K562 (cell line): Measurements from ENCODE around the gene PRKAR1B. TPM values are rescaled to one million over a fixed set of nuclear protein-coding genes. Genes with fewer than 3 reads are reported as not detected.
A peak's percentile ranks its signal among the peaks of the same experiment; 100 is the strongest.

Experiments
- ATAC-seq: fragments of 200-7000 bp; cut with Tn5 transposase; 3 replicates; pipeline ENCODE4 v1.9.1; 2020; ENCODE audit warnings: moderate library complexity
- BruUV-seq: library from RNA; stranded (reverse); fragments of 400-500 nt; replicated peaks from 2 replicates; lab custom pipeline; 2021; lab: Mats Ljungman, UMichigan
- CTCF ChIA-PET: fragments of 300-600 bp; formaldehyde crosslinking; extraction: SDS; loops from one replicate; lab custom pipeline; 2021; ENCODE audit warnings: low intra/inter-chr PET ratio; lab: Yijun Ruan, JAX
- POLR2A ChIA-PET: fragments of 300-600, 350-650 bp; sonication (Branson Sonifier 250); formaldehyde crosslinking; extraction: SDS; loops from one replicate; lab custom pipeline; 2021; ENCODE audit warnings: antibody characterized with exemption, inconsistent platforms; lab: Yijun Ruan, JAX
- DNase-seq, 4 experiments: peaks; one replicate each; pipeline versions ENCODE4 v3.0.0 to v3.0.0-alpha.2; 2011 to 2018; ENCODE audit warnings: low spot score in 3 of 4, mixed read lengths in 3 of 4; ENCODE audit errors: extremely low read depth in 1 of 4
- FAIRE-seq: peaks from 2 replicates; lab custom pipeline; 2011; peaks lifted over from hg19 to GRCh38; lab: Jason Lieb, UNC
- H2AFZ ChIP-seq: 2 replicates; pipeline ENCODE4 v1.6.0; 2011; ENCODE audit warnings: low read depth, low read length, control low read depth, inconsistent platforms
- H3K27ac ChIP-seq: fragments of 200-600 bp; 3 replicates; pipeline ENCODE4 v1.8.0; 2011; ENCODE audit warnings: low read depth, mild to moderate bottlenecking, control low read depth, inconsistent platforms, low read length, moderate library complexity, mixed read lengths; ENCODE audit errors: extremely low read depth
- H3K27me3 ChIP-seq, 2 experiments: fragments of 300-600 bp in 1 of 2; 2 replicates in 1 of 2; 3 replicates in 1 of 2; pipeline versions ENCODE4 v1.6.0 to v1.8.0; 2011; ENCODE audit warnings: inconsistent platforms in 2 of 2, low read length in 2 of 2, mild to moderate bottlenecking in 1 of 2, mixed read lengths in 1 of 2, moderate library complexity in 1 of 2; ENCODE audit not compliant: control insufficient read depth in 2 of 2, insufficient read depth in 2 of 2
- H3K36me3 ChIP-seq: fragments of 300-600 bp; 3 replicates; pipeline ENCODE4 v1.8.0; 2011; ENCODE audit warnings: mild to moderate bottlenecking, low read length, inconsistent platforms; ENCODE audit not compliant: control insufficient read depth, insufficient read depth
- H3K4me1 ChIP-seq, 2 experiments: fragments of 200-600 bp in 1 of 2; replicated peaks in 1 of 2; 2 replicates in 1 of 2; 3 replicates in 1 of 2; pipeline versions ENCODE4 v1.5.1 to v1.8.0; 2011; ENCODE audit warnings: inconsistent platforms in 2 of 2, low read length in 2 of 2, mild to moderate bottlenecking in 1 of 2, mixed read lengths in 1 of 2, moderate library complexity in 1 of 2; ENCODE audit not compliant: control insufficient read depth in 2 of 2, insufficient read depth in 2 of 2
- H3K4me2 ChIP-seq: 2 replicates; pipeline ENCODE4 v1.6.1; 2011; ENCODE audit warnings: low read length, control low read depth, inconsistent platforms, mixed read lengths; ENCODE audit not compliant: insufficient read depth
- H3K4me3 ChIP-seq: fragments of 200-600 bp; sonication (generic), shearing (Covaris generic); 2 replicates; pipeline ENCODE4 v1.5.1; 2016; ENCODE audit warnings: control low read depth, inconsistent platforms
- H3K79me2 ChIP-seq: fragments of 200-600 bp; 3 replicates; pipeline ENCODE4 v1.8.0; 2011; ENCODE audit warnings: low read length, inconsistent platforms; ENCODE audit not compliant: control insufficient read depth, insufficient read depth
- H3K9ac ChIP-seq, 2 experiments: 2 replicates each; pipeline versions ENCODE4 v1.6.0 to v1.6.1; 2011; ENCODE audit warnings: low read depth in 2 of 2, low read length in 2 of 2, control low read depth in 1 of 2, inconsistent platforms in 1 of 2, mild to moderate bottlenecking in 1 of 2, mixed read lengths in 1 of 2; ENCODE audit not compliant: insufficient read depth in 1 of 2
- H3K9me1 ChIP-seq: one replicate; pipeline ENCODE4 v1.6.0; 2011; ENCODE audit warnings: inconsistent platforms, mild to moderate bottlenecking, low read length, moderate library complexity; ENCODE audit not compliant: control insufficient read depth, insufficient read depth
- H3K9me3 ChIP-seq: replicated peaks from 2 replicates; pipeline ENCODE4 v1.5.1; 2011; ENCODE audit warnings: low read depth, low read length, inconsistent platforms; ENCODE audit not compliant: control insufficient read depth, insufficient read depth
- H4K20me1 ChIP-seq: replicated peaks from 2 replicates; pipeline ENCODE4 v1.6.1; 2011; ENCODE audit warnings: low read length, inconsistent platforms, mixed read lengths; ENCODE audit not compliant: control insufficient read depth, insufficient read depth
- C11orf30 ChIP-seq: fragments of 450-650 bp; IDR thresholded peaks from 2 replicates; pipeline ENCODE4 v1.6.1; 2016; ENCODE audit warnings: low read depth, mild to moderate bottlenecking
- CREM ChIP-seq: IDR thresholded peaks from 2 replicates; pipeline ENCODE4 v1.6.1; 2014; ENCODE audit warnings: antibody characterized with exemption, low read depth
- EHMT2 ChIP-seq: fragments of 450-650 bp; IDR thresholded peaks from 2 replicates; pipeline ENCODE4 v1.6.1; 2018; ENCODE audit warnings: antibody characterized with exemption
- ERF ChIP-seq: fragments of 450-650 bp; formaldehyde crosslinking; IDR thresholded peaks from 2 replicates; pipeline ENCODE4 v1.4.0; 2020; ENCODE audit warnings: mild to moderate bottlenecking, mixed read lengths
- JUNB ChIP-seq: fragments of 450-650 bp; formaldehyde crosslinking; conservative IDR thresholded peaks from 2 replicates; pipeline ENCODE4 v1.4.0; 2020; ENCODE audit warnings: mild to moderate bottlenecking
- MAFK ChIP-seq: IDR thresholded peaks from 2 replicates; pipeline ENCODE4 v1.6.1; 2011; ENCODE audit warnings: low read length, improper control_type of control experiment
- MEIS2 ChIP-seq: fragments of 450-650 bp; IDR thresholded peaks from 2 replicates; pipeline ENCODE4 v1.6.1; 2014; ENCODE audit warnings: mild to moderate bottlenecking; ENCODE audit not compliant: partially characterized antibody
- NFE2L1 ChIP-seq: fragments of 450-650 bp; IDR thresholded peaks from 2 replicates; pipeline ENCODE4 v1.6.1; 2016; ENCODE audit warnings: missing genetic modification characterization, low read depth, mild to moderate bottlenecking, missing compliant biosample characterization, moderate library complexity, borderline replicate concordance
- SMC3 ChIP-seq: conservative IDR thresholded peaks from 2 replicates; pipeline ENCODE4 v1.6.1; 2011; ENCODE audit warnings: low read depth, low read length, improper control_type of control experiment; ENCODE audit not compliant: insufficient read depth
- TGIF2 ChIP-seq: sonication (generic); formaldehyde crosslinking; IDR thresholded peaks from 2 replicates; pipeline ENCODE4 v1.8.1; 2022; ENCODE audit warnings: mild to moderate bottlenecking, missing genetic modification reagents, moderate library complexity
- TRIM28 ChIP-seq: fragments of 450-650 bp; IDR thresholded peaks from 2 replicates; pipeline ENCODE4 v1.6.1; 2017
- ZBTB1 ChIP-seq: sonication (generic); formaldehyde crosslinking; IDR thresholded peaks from 2 replicates; pipeline ENCODE4 v1.8.1; 2023; ENCODE audit warnings: missing genetic modification reagents, low read depth, mild to moderate bottlenecking, borderline replicate concordance
- ZNF431 ChIP-seq: sonication (generic); formaldehyde crosslinking; IDR thresholded peaks from 2 replicates; pipeline ENCODE4 v1.8.0; 2022; ENCODE audit warnings: mild to moderate bottlenecking, missing genetic modification reagents
- WGBS: fragments of 100-300 bp; shearing (Covaris generic); methylation state at CpG from one replicate; pipeline ENCODE4 v1.1.6; 2016; ENCODE audit warnings: low coverage, mixed read lengths; ENCODE audit not compliant: insufficient coverage; ENCODE audit errors: missing lambda C conversion rate; 5-methylcytosine and 5-hydroxymethylcytosine counted together
- in situ Hi-C: fragments of 300-500 bp; cut with MboI; formaldehyde crosslinking; loops from 4 replicates; pipeline ENCODE4 v1.15.0; 2018; ENCODE audit warnings: inconsistent platforms, mixed read lengths
- intact Hi-C: fragments of 100-400 bp; cut with micrococcal nuclease; formaldehyde crosslinking; loops from 2 replicates; pipeline ENCODE4 v1.14.2; 2022
- polyA plus RNA-seq, 8 experiments: library from polyadenylated mRNA; depleted of rRNA in 4 of 8; stranded (reverse) in 5 of 8; unstranded in 3 of 8; fragments of >200 nt; fragmentation: Nextera tagmentation in 2 of 8; fragmentation: Illumina TruSeq in 1 of 8; extraction: Ambion mirVana in 2 of 8; extraction: Trizol in 1 of 8; gene quantifications; 2 replicates each; pipeline versions ENCODE4 v1.2.1 to v1.2.3, GENCODE V29; 2011 to 2014; ENCODE audit warnings: inconsistent platforms in 1 of 8, missing spikeins in 1 of 8
- total RNA-seq, 7 experiments: library from RNA; depleted of rRNA in 6 of 7; stranded (reverse); fragments of >200 nt in 6 of 7; fragmentation: Illumina TruSeq in 2 of 7; extraction: Trizol in 2 of 7; gene quantifications; 2 replicates each; pipeline versions ENCODE4 v1.2.1 to v1.2.3, GENCODE V29; 2011 to 2021; ENCODE audit warnings: low replicate concordance in 1 of 7
- TF ChIP-seq, protein P1 (sequence below): fragments of 450-650 bp; IDR thresholded peaks from 2 replicates; pipeline ENCODE4 v1.6.1; 2016; ENCODE audit warnings: low read depth, mild to moderate bottlenecking, moderate library complexity
- TF ChIP-seq, protein P2 (sequence below), 2 experiments: fragments of 450-650 bp in 1 of 2; sonication (generic) in 1 of 2; formaldehyde crosslinking in 1 of 2; IDR thresholded peaks in 1 of 2; conservative IDR thresholded peaks in 1 of 2; 2 replicates each; pipeline versions ENCODE4 v1.6.1 to v1.8.1; 2016 to 2023; ENCODE audit warnings: mild to moderate bottlenecking in 2 of 2, moderate library complexity in 2 of 2, inconsistent platforms in 1 of 2, missing genetic modification reagents in 1 of 2

Gene PRKAR1B
- total and polyA plus RNA-seq, 9 of the 15 experiments (the other 6 are each of a cell fraction or from before 2014, with no cell fraction given) = 0.99 to 30.5 (median 12.7) TPM

DNA sequence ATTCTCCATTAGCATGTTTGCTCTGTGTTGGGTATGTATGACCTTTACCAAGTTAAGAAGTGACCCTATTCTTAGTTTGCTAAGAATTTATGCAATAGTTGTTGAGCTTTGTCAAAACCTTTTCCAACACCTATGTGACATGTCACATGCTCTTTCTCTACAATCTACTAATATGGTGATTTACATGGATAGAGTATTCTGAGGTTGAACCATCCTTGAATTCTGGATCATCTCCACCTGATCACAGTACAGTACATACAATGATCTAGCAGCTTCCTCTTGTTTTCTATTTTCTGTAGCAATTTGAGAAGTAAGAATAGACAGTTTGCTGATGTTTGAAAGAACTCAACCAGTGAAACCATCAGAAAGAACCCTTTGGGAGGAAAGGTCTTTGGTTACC lies 106.2 kb downstream of the PRKAR1B start (continued):
- no peak for TF ChIP-seq C11orf30
- TF ChIP-seq ZBTB1 = no peak
- TF ChIP-seq ERF (CRISPR knock-in tag) = no peak
- TF ChIP-seq, protein P1, sequence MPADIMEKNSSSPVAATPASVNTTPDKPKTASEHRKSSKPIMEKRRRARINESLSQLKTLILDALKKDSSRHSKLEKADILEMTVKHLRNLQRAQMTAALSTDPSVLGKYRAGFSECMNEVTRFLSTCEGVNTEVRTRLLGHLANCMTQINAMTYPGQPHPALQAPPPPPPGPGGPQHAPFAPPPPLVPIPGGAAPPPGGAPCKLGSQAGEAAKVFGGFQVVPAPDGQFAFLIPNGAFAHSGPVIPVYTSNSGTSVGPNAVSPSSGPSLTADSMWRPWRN = no peak
- TF ChIP-seq TRIM28 = peak; percentile 82
- TF ChIP-seq EHMT2 = peak; percentile 57; the same call in 1 of the 2 replicates
- no peak for TF ChIP-seq TGIF2 (CRISPR knock-in tag)
- TF ChIP-seq, all 486 proteins: peak for 7

DNA sequence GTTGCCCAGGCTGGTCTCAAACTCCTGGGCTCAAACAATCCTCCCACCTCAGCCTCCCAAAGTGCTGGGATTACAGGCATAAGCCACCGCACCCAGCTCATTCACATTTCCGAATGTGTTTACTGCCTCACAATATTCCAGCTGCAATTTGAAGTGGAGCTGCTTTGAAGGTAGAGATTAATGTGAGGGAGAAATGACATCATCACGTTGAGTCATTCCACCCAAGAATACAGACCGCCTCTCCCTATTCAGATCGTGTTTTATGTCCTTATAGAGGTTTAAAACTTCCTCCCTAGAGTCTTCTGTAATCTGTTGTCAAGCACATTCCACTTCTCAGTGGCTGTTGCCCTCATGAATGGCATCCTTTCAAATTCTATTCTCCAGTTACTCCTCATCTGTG lies 107.0 kb downstream of the PRKAR1B start:
- Histone ChIP-seq H3K79me2 (0 out of 3 replicates have a peak, but pooled peaks cover 2% of the 10 kb centered on the region), H3K9me3 (peaks cover 20% of the 10 kb centered on the region), H3K9me1 (no peaks in the 10 kb centered on the region), H3K27ac (peak overlapping the region; percentile 56; the same call in 1 of the 3 replicates), H3K4me2 (peak overlapping the region; percentile 18; the same call in 1 of the 2 replicates), H3K9ac (no peak overlapping the region), H3K4me1 (peaks cover 5 to 16% of the 10 kb centered on the region in 2 experiments; a peak in 3 of 5 replicates), H3K27me3 (no peaks in the 10 kb centered on the region), H2AFZ (no peak overlapping the region), H4K20me1 (no peaks in the 10 kb centered on the region), H3K36me3 (no peaks in the 10 kb centered on the region; the same call in 2 of the 3 replicates), H3K4me3 (no peak overlapping the region)
- FAIRE-seq (no peak), DNase-seq (peak in 3 of 4 experiments; percentile 21 to 39 (median 39)), ATAC-seq (peak; percentile 54; the same call in 2 of the 3 replicates)
- in situ Hi-C loops (no loop called here), intact Hi-C loops (no loop called here)
- ChIA-PET CTCF (no interaction called here), POLR2A (interaction anchor here (0.6 to 1.0 kb wide), 3 partner anchors 10 to 484 kb away, joined by 3 to 4 read pairs (median 3); no protein-coding TSS in a partner anchor)
- no TSS peak for BruUV-seq
- WGBS = 45% methylated on average over 5 of the region's 5 CpGs
- TF ChIP-seq MEIS2 (peak; percentile 62), NFE2L1 (tag) (no peak), ZNF431 (CRISPR knock-in tag) (peak; percentile 42; the same call in 1 of the 2 replicates), CREM (0 out of 2 replicates have a peak, but pooled peaks have one; percentile 12), SMC3 (no peak), JUNB (CRISPR knock-in tag) (0 out of 2 replicates have a peak, but pooled peaks have one; percentile 12), MAFK (no peak)
- TF ChIP-seq, protein P2, sequence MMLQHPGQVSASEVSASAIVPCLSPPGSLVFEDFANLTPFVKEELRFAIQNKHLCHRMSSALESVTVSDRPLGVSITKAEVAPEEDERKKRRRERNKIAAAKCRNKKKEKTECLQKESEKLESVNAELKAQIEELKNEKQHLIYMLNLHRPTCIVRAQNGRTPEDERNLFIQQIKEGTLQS (IDR thresholded peaks at IDR 0.05) = peak; percentile 97
- TF ChIP-seq, protein P2 (CRISPR knock-in tag; conservative IDR thresholded peaks at IDR 0.05) = no peak
